Measurements from ENCODE around the gene C3orf18. TPM values are rescaled to one million over a fixed set of nuclear protein-coding genes. Genes with fewer than 3 reads are reported as not detected.

Gene C3orf18
- polyA plus RNA-seq, 1 of the 3 experiments (the other 2 are of a cell fraction) = 19.7 TPM

GRCh38 chr3:50585919-50586762 lies 18.6 kb upstream of the C3orf18 start (continued):
- TF ChIP-seq IRF3 (IDR thresholded peaks at IDR 0.05; ENCODE audit: low read depth, low read length) (no peak), FOXJ3 (CRISPR knock-in tag; IDR thresholded peaks at IDR 0.05) (no peak)

- WGBS (ENCODE audit: low lambda C conversion rate) = 76% methylated on average over 2 of the region's 2 CpGs
- H3K79me2 ChIP-seq (ENCODE audit: insufficient read depth) = no peaks in the 10 kb centered on the region
- H3K27ac ChIP-seq (ENCODE audit: low read depth in 2 of 2, low read length in 1 of 2) = no peak overlapping the region; a peak in 1 of 4 replicates
- DNase-seq = no peak
- no peak overlapping the region for H3K9ac ChIP-seq
- H3K4me1 ChIP-seq (ENCODE audit: control insufficient read depth in 1 of 2, insufficient read depth in 2 of 2, low read depth in 1 of 2, low read length in 1 of 2) = no peaks in the 10 kb centered on the region; a peak in 1 of 4 replicates
- POLR2A ChIA-PET = no interaction called here
- no peaks in the 10 kb centered on the region for H3K9me3 ChIP-seq
- H3K36me3 ChIP-seq (replicated peaks in 1 of 2; ENCODE audit: control insufficient read depth in 1 of 2, insufficient read depth in 2 of 2, low read length in 1 of 2) = peaks cover 0 to 14% of the 10 kb centered on the region in 2 experiments
- H3K27me3 ChIP-seq (ENCODE audit: insufficient read depth) = no peaks in the 10 kb centered on the region
- no peaks in the 10 kb centered on the region for H3K9me2 ChIP-seq
- no peaks in the 10 kb centered on the region for H4K20me1 ChIP-seq (ENCODE audit: insufficient read depth)
- no peak for TF ChIP-seq FOXJ3 (CRISPR knock-in tag; IDR thresholded peaks at IDR 0.05)
- TF ChIP-seq YY1 (IDR thresholded peaks at IDR 0.05; ENCODE audit: low read depth) = no peak
- no peak for TF ChIP-seq NRF1 (IDR thresholded peaks at IDR 0.05; ENCODE audit: low read depth, low read length)
- TF ChIP-seq TCF12 (IDR thresholded peaks at IDR 0.05) = no peak
- no peak for TF ChIP-seq EP300 (IDR thresholded peaks at IDR 0.05; ENCODE audit: borderline replicate concordance in 1 of 2, low read depth in 1 of 2, low read length in 1 of 2)
- no peak for TF ChIP-seq SIN3A (IDR thresholded peaks at IDR 0.05; ENCODE audit: borderline replicate concordance, low read depth, low read length)
- TF ChIP-seq USF2 (IDR thresholded peaks at IDR 0.05; ENCODE audit: borderline replicate concordance, low read depth, low read length) = no peak
- TF ChIP-seq TAF1 (IDR thresholded peaks at IDR 0.05; ENCODE audit: borderline replicate concordance, low read depth, low read length) = no peak
- TF ChIP-seq MXI1 (IDR thresholded peaks at IDR 0.05; ENCODE audit: low read depth, low read length) = no peak
- TF ChIP-seq CHD2 (IDR thresholded peaks at IDR 0.05; ENCODE audit: low read length, partially characterized antibody) = no peak
- no peak for TF ChIP-seq EZH2phosphoT487 (IDR thresholded peaks at IDR 0.05; ENCODE audit: borderline replicate concordance, low read depth)
- TF ChIP-seq JUND (IDR thresholded peaks at IDR 0.05) = no peak
- TF ChIP-seq USF1 (IDR thresholded peaks at IDR 0.05; ENCODE audit: borderline replicate concordance, low read depth) = no peak
- CTCF ChIA-PET = interaction anchor here (31.2 kb wide), 1 partner anchor 25 kb away, joined by 648 read pairs; the partner anchor contains the start of genes CISH and MAPKAPK3
- H2AFZ ChIP-seq (ENCODE audit: low read depth) = no peak overlapping the region
- H3K4me3 ChIP-seq (ENCODE audit: low read depth in 2 of 2, low read length in 1 of 2) = no peak overlapping the region
- H3K4me2 ChIP-seq = no peak overlapping the region
- peaks cover 3% of the 10 kb centered on the region for H3F3A ChIP-seq (replicated peaks; ENCODE audit: insufficient read depth)
These were observed 16.8 kb upstream of the C3orf18 start for GRCh38 chr3:50584391-50584790.
